Measurements from ENCODE around the gene URB2. TPM values are rescaled to one million over a fixed set of nuclear protein-coding genes. Genes with fewer than 3 reads are reported as not detected.

The URB2 gene
- total and polyA plus RNA-seq, 2 of the 13 experiments (the other 11 are each of a cell fraction or from before 2014, with no cell fraction given), result 4.0 to 17.6 TPM

- TF ChIP-seq ELF4 (CRISPR knock-in tag; IDR thresholded peaks at IDR 0.05; ENCODE audit: borderline replicate concordance) (no peak), ZNF326 (CRISPR knock-in tag; IDR thresholded peaks at IDR 0.05; ENCODE audit: borderline replicate concordance) (no peak)
- TF ChIP-seq, protein P1, sequence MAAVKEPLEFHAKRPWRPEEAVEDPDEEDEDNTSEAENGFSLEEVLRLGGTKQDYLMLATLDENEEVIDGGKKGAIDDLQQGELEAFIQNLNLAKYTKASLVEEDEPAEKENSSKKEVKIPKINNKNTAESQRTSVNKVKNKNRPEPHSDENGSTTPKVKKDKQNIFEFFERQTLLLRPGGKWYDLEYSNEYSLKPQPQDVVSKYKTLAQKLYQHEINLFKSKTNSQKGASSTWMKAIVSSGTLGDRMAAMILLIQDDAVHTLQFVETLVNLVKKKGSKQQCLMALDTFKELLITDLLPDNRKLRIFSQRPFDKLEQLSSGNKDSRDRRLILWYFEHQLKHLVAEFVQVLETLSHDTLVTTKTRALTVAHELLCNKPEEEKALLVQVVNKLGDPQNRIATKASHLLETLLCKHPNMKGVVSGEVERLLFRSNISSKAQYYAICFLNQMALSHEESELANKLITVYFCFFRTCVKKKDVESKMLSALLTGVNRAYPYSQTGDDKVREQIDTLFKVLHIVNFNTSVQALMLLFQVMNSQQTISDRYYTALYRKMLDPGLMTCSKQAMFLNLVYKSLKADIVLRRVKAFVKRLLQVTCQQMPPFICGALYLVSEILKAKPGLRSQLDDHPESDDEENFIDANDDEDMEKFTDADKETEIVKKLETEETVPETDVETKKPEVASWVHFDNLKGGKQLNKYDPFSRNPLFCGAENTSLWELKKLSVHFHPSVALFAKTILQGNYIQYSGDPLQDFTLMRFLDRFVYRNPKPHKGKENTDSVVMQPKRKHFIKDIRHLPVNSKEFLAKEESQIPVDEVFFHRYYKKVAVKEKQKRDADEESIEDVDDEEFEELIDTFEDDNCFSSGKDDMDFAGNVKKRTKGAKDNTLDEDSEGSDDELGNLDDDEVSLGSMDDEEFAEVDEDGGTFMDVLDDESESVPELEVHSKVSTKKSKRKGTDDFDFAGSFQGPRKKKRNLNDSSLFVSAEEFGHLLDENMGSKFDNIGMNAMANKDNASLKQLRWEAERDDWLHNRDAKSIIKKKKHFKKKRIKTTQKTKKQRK (IDR thresholded peaks at IDR 0.05; ENCODE audit: low read length), result no peak
- TF ChIP-seq, protein P2, sequence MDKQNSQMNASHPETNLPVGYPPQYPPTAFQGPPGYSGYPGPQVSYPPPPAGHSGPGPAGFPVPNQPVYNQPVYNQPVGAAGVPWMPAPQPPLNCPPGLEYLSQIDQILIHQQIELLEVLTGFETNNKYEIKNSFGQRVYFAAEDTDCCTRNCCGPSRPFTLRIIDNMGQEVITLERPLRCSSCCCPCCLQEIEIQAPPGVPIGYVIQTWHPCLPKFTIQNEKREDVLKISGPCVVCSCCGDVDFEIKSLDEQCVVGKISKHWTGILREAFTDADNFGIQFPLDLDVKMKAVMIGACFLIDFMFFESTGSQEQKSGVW (CRISPR knock-in tag; IDR thresholded peaks at IDR 0.05; ENCODE audit: borderline replicate concordance), result no peak
These were observed 35.2 kb downstream of the URB2 start (continued) for GRCh38 chr1:229661022-229661877.

GRCh38 chr1:229661897-229662296 is 35.9 kb downstream of the URB2 start:
- DNase-seq (ENCODE audit: low spot score), result no peak
- BruUV-seq (replicated peaks), result no TSS peak
- POLR2A ChIA-PET, result no interaction called here

More at GRCh38 chr1:229661897-229662296, 35.9 kb downstream of the URB2 start:
- CTCF ChIA-PET (ENCODE audit: low intra/inter-chr PET ratio, low total read pairs), result interaction anchor here (2.2 kb wide), 1 partner anchor 649 kb away, joined by 14 read pairs; no protein-coding TSS in a partner anchor
- H3K4me2 ChIP-seq (ENCODE audit: low read depth, low read length), result no peak overlapping the region
- in situ Hi-C loops (cut with HindIII; ENCODE audit: extremely low pct_ligation_motif_present, low pct_unique_long_range_greater_than_20kb) (loop anchor here (5.0 kb wide), 1 partner anchor 650 kb away; no protein-coding TSS in a partner anchor), intact Hi-C loops (cut with micrococcal nuclease; ENCODE audit: unreplicated experiment) (loop anchor here (1.0 kb wide), 1 partner anchor 648 kb away; no protein-coding TSS in a partner anchor)
- H3K9me3 ChIP-seq (ENCODE audit: low read length), result no peaks in the 10 kb centered on the region
- ATAC-seq, result no peak
- H3K79me2 ChIP-seq (ENCODE audit: insufficient read depth, low read length), result no peaks in the 10 kb centered on the region
- no peaks in the 10 kb centered on the region for H3K4me1 ChIP-seq (ENCODE audit: insufficient read depth, low read length)
- H3K9ac ChIP-seq (ENCODE audit: insufficient read depth, low read depth, low read length), result no peak overlapping the region
- peaks cover 7 to 38% of the 10 kb centered on the region in 2 experiments for H3K36me3 ChIP-seq (replicated peaks in 1 of 2; ENCODE audit: control insufficient read depth in 1 of 2, insufficient read depth in 2 of 2, low read length in 2 of 2)
- no peak overlapping the region for H3K4me3 ChIP-seq (replicated peaks in 1 of 3; ENCODE audit: insufficient read depth in 1 of 3, low read depth in 2 of 3, low read length in 3 of 3)
- 97% methylated on average over 8 of the region's 8 CpGs for WGBS (ENCODE audit: low lambda C conversion rate)
- H2AFZ ChIP-seq (ENCODE audit: low read length), result no peak overlapping the region
- TF ChIP-seq WIZ (CRISPR knock-in tag; IDR thresholded peaks at IDR 0.05), result no peak
- no peak for TF ChIP-seq PCBP2 (optimal IDR thresholded peaks at IDR 0.05; ENCODE audit: low read depth, low read length, poor library complexity, severe bottlenecking)
- TF ChIP-seq, protein P3, sequence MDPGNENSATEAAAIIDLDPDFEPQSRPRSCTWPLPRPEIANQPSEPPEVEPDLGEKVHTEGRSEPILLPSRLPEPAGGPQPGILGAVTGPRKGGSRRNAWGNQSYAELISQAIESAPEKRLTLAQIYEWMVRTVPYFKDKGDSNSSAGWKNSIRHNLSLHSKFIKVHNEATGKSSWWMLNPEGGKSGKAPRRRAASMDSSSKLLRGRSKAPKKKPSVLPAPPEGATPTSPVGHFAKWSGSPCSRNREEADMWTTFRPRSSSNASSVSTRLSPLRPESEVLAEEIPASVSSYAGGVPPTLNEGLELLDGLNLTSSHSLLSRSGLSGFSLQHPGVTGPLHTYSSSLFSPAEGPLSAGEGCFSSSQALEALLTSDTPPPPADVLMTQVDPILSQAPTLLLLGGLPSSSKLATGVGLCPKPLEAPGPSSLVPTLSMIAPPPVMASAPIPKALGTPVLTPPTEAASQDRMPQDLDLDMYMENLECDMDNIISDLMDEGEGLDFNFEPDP (CRISPR knock-in tag; conservative IDR thresholded peaks at IDR 0.05), result no peak
- peak; percentile 27 for TF ChIP-seq AGO2 (optimal IDR thresholded peaks at IDR 0.05; ENCODE audit: low read depth, low read length)
- no peak for TF ChIP-seq ZNF607 (CRISPR knock-in tag; IDR thresholded peaks at IDR 0.05; ENCODE audit: borderline replicate concordance)
- TF ChIP-seq SRSF9 (IDR thresholded peaks at IDR 0.05; ENCODE audit: borderline replicate concordance, insufficient read depth, low read depth, low read length, poor library complexity, severe bottlenecking), result no peak
- TF ChIP-seq NAIF1 (CRISPR knock-in tag; IDR thresholded peaks at IDR 0.05; ENCODE audit: borderline replicate concordance), result no peak
- no peak for TF ChIP-seq HOXA7 (CRISPR knock-in tag; IDR thresholded peaks at IDR 0.05)
- FAIRE-seq, result no peak
- H3K27ac ChIP-seq (ENCODE audit: extremely low read length, insufficient read depth, low read length), result no peak overlapping the region
- no peaks in the 10 kb centered on the region for H4K20me1 ChIP-seq (ENCODE audit: insufficient read depth, low read length)
- no peaks in the 10 kb centered on the region for H3K27me3 ChIP-seq (ENCODE audit: control insufficient read depth in 1 of 2, insufficient read depth in 2 of 2, low read length in 2 of 2)
